H1 (cell line): ENCODE measurements around the gene TBC1D10A. TPM values are rescaled to one million over a fixed set of nuclear protein-coding genes. Genes with fewer than 3 reads are reported as not detected.

Experiments
- CTCF ChIA-PET: fragments of 300-600 bp; sonication (Branson Sonifier 250); formaldehyde crosslinking; loops from one replicate; lab custom pipeline; 2021; ENCODE audit not compliant: partially characterized antibody; lab: Charles Lee
- POLR2A ChIA-PET: fragments of 300-600 bp; sonication (Branson Sonifier 250); formaldehyde crosslinking; loops from one replicate; lab custom pipeline; 2021; ENCODE audit warnings: inconsistent platforms; ENCODE audit not compliant: partially characterized antibody; lab: Charles Lee
- DNase-seq, 2 experiments: peaks; one replicate each; pipeline versions ENCODE4 v3.0.0 to v3.0.0-alpha.2; 2010 to 2022; ENCODE audit warnings: low spot score in 2 of 2, low read depth in 1 of 2, mixed read lengths in 1 of 2
- FAIRE-seq: peaks from 2 replicates; lab custom pipeline; 2011; peaks lifted over from hg19 to GRCh38; lab: Jason Lieb, UNC
- H2AFZ ChIP-seq: 2 replicates; pipeline ENCODE4 v1.8.1; 2012; ENCODE audit warnings: low read length, inconsistent platforms
- H2AK5ac ChIP-seq: 2 replicates; pipeline ENCODE4 v1.6.1; 2013; ENCODE audit warnings: low read depth, low read length
- H2BK120ac ChIP-seq: replicated peaks from 2 replicates; pipeline ENCODE3; 2013; ENCODE audit warnings: low read depth, low read length, inconsistent platforms
- H2BK12ac ChIP-seq: 2 replicates; pipeline ENCODE4 v1.6.1; 2013; ENCODE audit warnings: low read depth, low read length
- H2BK15ac ChIP-seq: 2 replicates; pipeline ENCODE4 v1.6.1; 2013; ENCODE audit warnings: low read length
- H2BK20ac ChIP-seq: 2 replicates; pipeline ENCODE4 v1.6.1; 2013; ENCODE audit warnings: low read length
- H2BK5ac ChIP-seq: 2 replicates; pipeline ENCODE4 v1.6.1; 2013; ENCODE audit warnings: low read depth, low read length
- H3K14ac ChIP-seq: 2 replicates; pipeline ENCODE4 v1.6.1; 2013; ENCODE audit warnings: inconsistent platforms; ENCODE audit not compliant: insufficient read length
- H3K18ac ChIP-seq: 2 replicates; pipeline ENCODE4 v1.6.1; 2013; ENCODE audit warnings: low read length; ENCODE audit errors: extremely low read depth
- H3K23ac ChIP-seq: 2 replicates; pipeline ENCODE4 v1.6.1; 2013; ENCODE audit warnings: inconsistent platforms; ENCODE audit not compliant: insufficient read length
- H3K23me2 ChIP-seq: 2 replicates; pipeline ENCODE4 v1.6.1; 2013; ENCODE audit warnings: low read depth, low read length
- H3K27ac ChIP-seq: 2 replicates; pipeline ENCODE4 v1.6.1; 2011; ENCODE audit warnings: low read depth, low read length, inconsistent platforms
- H3K27me3 ChIP-seq, 4 experiments: replicated peaks in 1 of 4; 1 replicate in 1 of 4; 2 replicates in 3 of 4; pipeline versions ENCODE4 v1.6.1 to v1.8.1; 2011 to 2013; ENCODE audit warnings: low read length in 3 of 4, mild to moderate bottlenecking in 3 of 4, inconsistent platforms in 2 of 4, mixed read lengths in 2 of 4, moderate library complexity in 1 of 4; ENCODE audit not compliant: control insufficient read depth in 3 of 4, insufficient read depth in 3 of 4; ENCODE audit errors: extremely low read depth in 1 of 4
- H3K36me3 ChIP-seq, 4 experiments: 2 replicates each; pipeline versions ENCODE4 v1.6.1 to v1.8.1; 2011 to 2013; ENCODE audit warnings: mild to moderate bottlenecking in 4 of 4, low read length in 3 of 4, moderate library complexity in 2 of 4, control low read depth in 1 of 4, inconsistent platforms in 1 of 4; ENCODE audit not compliant: insufficient read depth in 4 of 4, control insufficient read depth in 2 of 4
- H3K4ac ChIP-seq: replicated peaks from 2 replicates; pipeline ENCODE3; 2013; ENCODE audit warnings: low read length, low read depth, mixed read lengths, inconsistent platforms; ENCODE audit not compliant: insufficient read length
- H3K4me1 ChIP-seq, 4 experiments: replicated peaks in 1 of 4; 1 replicate in 1 of 4; 2 replicates in 3 of 4; pipeline versions ENCODE4 v1.6.1 to v1.8.1; 2011 to 2013; ENCODE audit warnings: low read length in 3 of 4, inconsistent platforms in 2 of 4, mixed read lengths in 1 of 4; ENCODE audit not compliant: insufficient read depth in 4 of 4, control insufficient read depth in 3 of 4
- H3K4me2 ChIP-seq, 2 experiments: 2 replicates each; pipeline versions ENCODE4 v1.6.1 to v1.8.1; 2011 to 2013; ENCODE audit warnings: low read depth in 2 of 2, low read length in 2 of 2, control low read depth in 1 of 2, inconsistent platforms in 1 of 2, mild to moderate bottlenecking in 1 of 2; ENCODE audit not compliant: insufficient read depth in 1 of 2
- H3K4me3 ChIP-seq, 4 experiments: fragments of 200-600, 300-600 bp in 1 of 4; sonication (generic), shearing (Covaris generic), sonication (Bioruptor Twin) in 1 of 4; 2 replicates each; pipeline versions ENCODE4 v1.5.1 to v1.8.1; 2011 to 2016; ENCODE audit warnings: low read length in 4 of 4, low read depth in 3 of 4, control low read depth in 2 of 4, inconsistent platforms in 2 of 4, mild to moderate bottlenecking in 2 of 4, mixed read lengths in 1 of 4, moderate library complexity in 1 of 4; ENCODE audit not compliant: insufficient read depth in 2 of 4; ENCODE audit errors: extremely low read depth in 1 of 4
- H3K56ac ChIP-seq: replicated peaks from 2 replicates; pipeline ENCODE3; 2013; ENCODE audit warnings: low read depth, mild to moderate bottlenecking, mixed read lengths, low read length, inconsistent platforms; ENCODE audit not compliant: insufficient read length
- H3K79me1 ChIP-seq: 2 replicates; pipeline ENCODE4 v1.6.1; 2013; ENCODE audit warnings: low read depth, low read length, control low read depth
- H3K79me2 ChIP-seq, 2 experiments: 2 replicates each; pipeline versions ENCODE4 v1.6.1 to v1.8.1; 2012 to 2013; ENCODE audit warnings: low read length in 2 of 2, mild to moderate bottlenecking in 2 of 2, inconsistent platforms in 1 of 2; ENCODE audit not compliant: insufficient read depth in 2 of 2, control insufficient read depth in 1 of 2
- H3K9ac ChIP-seq, 4 experiments: replicated peaks in 1 of 4; 1 replicate in 1 of 4; 2 replicates in 3 of 4; pipeline versions ENCODE4 v1.6.1 to v1.8.1; 2011 to 2013; ENCODE audit warnings: low read depth in 3 of 4, low read length in 3 of 4, control low read depth in 2 of 4, mild to moderate bottlenecking in 2 of 4, moderate library complexity in 2 of 4, inconsistent platforms in 1 of 4; ENCODE audit errors: extremely low read depth in 1 of 4
- H3K9me3 ChIP-seq, 2 experiments: 2 replicates each; pipeline versions ENCODE4 v1.6.1 to v1.8.1; 2012 to 2013; ENCODE audit warnings: mild to moderate bottlenecking in 2 of 2, moderate library complexity in 2 of 2, control low read depth in 1 of 2, inconsistent platforms in 1 of 2, low read depth in 1 of 2, low read length in 1 of 2, mixed read lengths in 1 of 2; ENCODE audit not compliant: insufficient read depth in 2 of 2
- H4K20me1 ChIP-seq, 2 experiments: replicated peaks in 1 of 2; 2 replicates each; pipeline versions ENCODE3 to v1.8.1; 2011 to 2013; ENCODE audit warnings: inconsistent platforms in 2 of 2, low read length in 2 of 2, mild to moderate bottlenecking in 1 of 2; ENCODE audit not compliant: insufficient read depth in 2 of 2, control insufficient read depth in 1 of 2
- H4K5ac ChIP-seq: 2 replicates; pipeline ENCODE4 v1.6.1; 2013; ENCODE audit warnings: low read length, low read depth, mixed read lengths, inconsistent platforms; ENCODE audit not compliant: insufficient read length
- H4K8ac ChIP-seq: 2 replicates; pipeline ENCODE4 v1.8.0; 2013; ENCODE audit warnings: mild to moderate bottlenecking, moderate library complexity, low read length, inconsistent platforms; ENCODE audit not compliant: insufficient read depth; ENCODE audit errors: extremely low read depth
- H4K91ac ChIP-seq: replicated peaks from 2 replicates; pipeline ENCODE3; 2013; ENCODE audit warnings: low read length, mixed read lengths, inconsistent platforms; ENCODE audit not compliant: insufficient read length
- BACH1 ChIP-seq: IDR thresholded peaks from 2 replicates; pipeline ENCODE4 v1.6.1; 2012; ENCODE audit warnings: low read length, improper control_type of control experiment
- CHD2 ChIP-seq: IDR thresholded peaks from 2 replicates; pipeline ENCODE4 v1.6.1; 2012; ENCODE audit warnings: low read length, improper control_type of control experiment
- CTBP2 ChIP-seq: IDR thresholded peaks from 2 replicates; pipeline ENCODE4 v1.7.0; 2011; ENCODE audit warnings: borderline replicate concordance, mild to moderate bottlenecking, moderate library complexity, mixed read lengths, low read length; ENCODE audit not compliant: insufficient read depth, insufficient read length
- E2F6 ChIP-seq: IDR thresholded peaks from 2 replicates; pipeline ENCODE4 v1.6.1; 2012; ENCODE audit warnings: inconsistent platforms
- EZH2 ChIP-seq: fragments of 200-600 bp; sonication (generic); IDR thresholded peaks from 2 replicates; pipeline ENCODE4 v1.7.1; 2012; ENCODE audit warnings: low read depth, mild to moderate bottlenecking, moderate library complexity, low read length, inconsistent platforms; ENCODE audit not compliant: severe bottlenecking
- GABPA ChIP-seq: IDR thresholded peaks from 2 replicates; pipeline ENCODE4 v1.6.1; 2011; ENCODE audit warnings: mild to moderate bottlenecking, low read length, moderate library complexity, borderline replicate concordance; ENCODE audit not compliant: insufficient read depth
- JUND ChIP-seq: IDR thresholded peaks from 2 replicates; pipeline ENCODE4 v1.6.1; 2011; ENCODE audit warnings: mild to moderate bottlenecking, improper control_type of control experiment, low read length
- KDM4A ChIP-seq: IDR thresholded peaks from one replicate; pipeline ENCODE4 v1.7.1; 2012; ENCODE audit warnings: low read depth, mild to moderate bottlenecking, moderate library complexity, low read length, inconsistent platforms; ENCODE audit not compliant: severe bottlenecking
- PHF8 ChIP-seq: fragments of 200-600 bp; sonication (generic); conservative IDR thresholded peaks from 2 replicates; pipeline ENCODE4 v1.7.1; 2012; ENCODE audit warnings: low read depth, mild to moderate bottlenecking, inconsistent platforms, low read length, moderate library complexity
- SAP30 ChIP-seq: fragments of 300-600 bp; sonication (generic); IDR thresholded peaks from 2 replicates; pipeline ENCODE4 v1.7.1; 2012; ENCODE audit warnings: low read length, moderate library complexity, mild to moderate bottlenecking, inconsistent platforms; ENCODE audit not compliant: insufficient read depth, insufficient replicate concordance
- SUZ12 ChIP-seq: fragments of 200-600 bp; sonication (generic); IDR thresholded peaks from 2 replicates; pipeline ENCODE4 v1.6.1; 2012; ENCODE audit warnings: mild to moderate bottlenecking, inconsistent platforms, low read length, moderate library complexity, mixed read lengths
- WGBS, 2 experiments: shearing (Covaris generic) in 1 of 2; methylation state at CpG; one replicate each; pipeline versions ENCODE4 v1.1.6 to v1.1.7; 2013 to 2015; ENCODE audit warnings: low lambda C conversion rate in 2 of 2, mixed read lengths in 2 of 2, inconsistent platforms in 1 of 2, low coverage in 1 of 2, missing lambda C conversion rate in 1 of 2; ENCODE audit not compliant: insufficient replicate concordance in 2 of 2, insufficient coverage in 1 of 2, insufficient read length in 1 of 2; ENCODE audit errors: extremely low coverage in 1 of 2, missing lambda C conversion rate in 1 of 2; 5-methylcytosine and 5-hydroxymethylcytosine counted together
- polyA plus RNA-seq, 7 experiments: library from polyadenylated mRNA; depleted of rRNA in 3 of 7; stranded (reverse) in 5 of 7; unstranded in 2 of 7; fragments of >200 nt in 5 of 7; fragments of 200-250 nt in 2 of 7; gene quantifications; 1 replicate in 5 of 7; 2 replicates in 1 of 7; 4 replicates in 1 of 7; pipeline versions ENCODE4 v1.2.1 to v1.2.3, GENCODE V29; 2011 to 2013; ENCODE audit warnings: missing spikeins in 2 of 7, mixed read lengths in 2 of 7
- total RNA-seq: library from RNA; stranded (reverse); fragmentation: NEBNext Ultra II Directional; extraction: Animal tissue kit (Norgen Biotek cat#: 25700); gene quantifications from 2 replicates; pipeline ENCODE4 v1.2.1, GENCODE V29; 2021

Gene TBC1D10A
- total and polyA plus RNA-seq, 2 of the 8 experiments (the other 6 are each of a cell fraction or from before 2014, with no cell fraction given), result 5.4 to 7.0 TPM

- ChIA-PET POLR2A (interaction anchor here (0.6 to 3.2 kb wide), 10 partner anchors 10 to 772 kb away, joined by 3 to 28 read pairs (median 6); partner anchors contain the start of genes CASTOR1, CCDC157 and SF3A1), CTCF (interaction anchor here (0.7 to 20.1 kb wide), 18 partner anchors 11 to 964 kb away, joined by 3 to 203 read pairs (median 5); partner anchors contain the start of genes CASTOR1 and PIK3IP1)
- Histone ChIP-seq H3K36me3 (peaks cover 0 to 21% (median 11%) of the 10 kb centered on the region in 4 experiments; a peak in 6 of 8 replicates), H3K27me3 (no peaks in the 10 kb centered on the region), H3K79me2 (no peaks in the 10 kb centered on the region), H3K23ac (no peak overlapping the region), H3K23me2 (peaks cover 4% of the 10 kb centered on the region), H2BK20ac (no peak overlapping the region), H2BK15ac (no peak overlapping the region), H3K18ac (no peak overlapping the region), H3K14ac (no peak overlapping the region), H3K79me1 (no peaks in the 10 kb centered on the region; the same call in none of the 2 replicates), H2BK120ac (no peak overlapping the region), H4K8ac (no peak overlapping the region), H4K91ac (no peak overlapping the region), H3K4me3 (no peak overlapping the region), H3K9ac (no peak overlapping the region), H2AFZ (no peak overlapping the region), H2BK5ac (no peak overlapping the region), H3K4me1 (peaks cover 0 to 14% (median 7%) of the 10 kb centered on the region in 4 experiments; a peak in 6 of 7 replicates), H3K4ac (no peak overlapping the region), H4K20me1 (peaks cover 0 to 9% of the 10 kb centered on the region in 2 experiments), H3K4me2 (no peak overlapping the region), H2AK5ac (no peak overlapping the region), H3K56ac (no peak overlapping the region), H3K27ac (no peak overlapping the region), H4K5ac (no peak overlapping the region), H3K9me3 (no peaks in the 10 kb centered on the region), H2BK12ac (no peak overlapping the region)
- 87% methylated on average over 3 of the region's 3 CpGs; no CpG with 5 or more reads in 1 of the 2 experiments for WGBS, 2 experiments
- DNase-seq, result no peak
- FAIRE-seq, result no peak
- TF ChIP-seq CHD2 (no peak), CTBP2 (no peak), E2F6 (no peak), GABPA (no peak), SAP30 (no peak), EZH2 (no peak), SUZ12 (no peak), JUND (no peak), PHF8 (no peak), BACH1 (no peak), KDM4A (no peak)
Observed at GRCh38 chr22:30328466-30329049, 1.8 kb upstream of the TBC1D10A start.
